DMS53 treated with DMSO at 0.1 percent for 48 hours (cell line): Measurements from ENCODE around the gene RFXANK.
"Not testable (repeated sequence)": the region's sequence is repeated elsewhere in the genome, so short reads cannot be mapped to it uniquely, and the experiment has no call there.

ENCODE experiments used
- DNase-seq: peaks from one replicate; lab custom pipeline; 2025; ENCODE audit not compliant: unreplicated experiment; lab: John Stamatoyannopoulos, UW

RFXANK gene

GRCh38 chr19:19205416-19206410, 13.7 kb downstream of the RFXANK start:
- DNase-seq, result no peak

- no peak for DNase-seq
These were observed 14.9 kb downstream of the RFXANK start for GRCh38 chr19:19206938-19207337.

GRCh38 chr19:19207637-19208572, 15.8 kb downstream of the RFXANK start:
- DNase-seq, result no peak

- DNase-seq, result peak; percentile 53
These were observed 17.3 kb downstream of the RFXANK start for GRCh38 chr19:19209372-19209771.

- no peak for DNase-seq
These were observed 19.7 kb downstream of the RFXANK start, which contains the start of gene NCAN for GRCh38 chr19:19211499-19212420. Gene NCAN (plus strand): TSS chr19:19211958. CDS start chr19:19216954, 4,996 bp downstream.

DNA sequence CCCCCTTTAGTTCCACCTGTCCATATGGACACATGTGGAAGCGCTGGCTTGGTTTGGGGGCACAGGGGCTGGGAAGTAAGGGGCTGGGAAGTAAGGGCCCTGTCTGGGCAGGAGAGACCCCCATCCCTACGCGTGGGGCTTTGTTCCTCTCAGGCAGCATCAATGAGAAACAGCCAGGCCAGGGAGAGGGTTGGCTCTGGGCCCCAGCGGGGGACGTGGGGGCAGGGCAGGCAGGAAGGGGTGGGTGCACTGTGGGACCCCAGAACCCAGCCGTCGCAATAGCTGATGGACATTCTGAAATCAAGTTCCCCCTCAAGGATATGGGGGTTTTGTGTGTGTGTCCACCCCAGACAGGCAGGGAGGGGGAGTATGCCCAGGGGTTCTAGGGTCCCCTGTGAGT, 20.9 kb downstream of the RFXANK start:
- no peak for DNase-seq

GRCh38 chr19:19213426-19214158, 21.5 kb downstream of the RFXANK start:
- no peak for DNase-seq

DNA sequence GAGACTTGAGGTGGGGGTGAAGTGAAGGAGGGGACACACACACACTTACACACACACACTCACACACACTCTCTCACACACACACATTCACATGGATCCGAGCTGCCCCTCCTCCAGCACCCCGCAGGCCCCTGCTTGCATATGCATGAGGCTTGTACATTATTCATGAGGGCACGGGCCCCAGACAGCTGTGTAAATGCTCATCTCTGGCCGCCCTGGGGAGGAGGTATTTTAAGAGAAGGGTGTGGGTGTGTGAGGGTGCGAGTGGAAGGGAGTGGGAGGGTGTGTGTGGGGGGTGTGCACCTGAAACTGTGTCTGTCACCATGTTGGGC, 22.1 kb downstream of the RFXANK start:
- no peak for DNase-seq

GRCh38 chr19:19214892-19215291, 22.8 kb downstream of the RFXANK start:
- no peak for DNase-seq

DNA sequence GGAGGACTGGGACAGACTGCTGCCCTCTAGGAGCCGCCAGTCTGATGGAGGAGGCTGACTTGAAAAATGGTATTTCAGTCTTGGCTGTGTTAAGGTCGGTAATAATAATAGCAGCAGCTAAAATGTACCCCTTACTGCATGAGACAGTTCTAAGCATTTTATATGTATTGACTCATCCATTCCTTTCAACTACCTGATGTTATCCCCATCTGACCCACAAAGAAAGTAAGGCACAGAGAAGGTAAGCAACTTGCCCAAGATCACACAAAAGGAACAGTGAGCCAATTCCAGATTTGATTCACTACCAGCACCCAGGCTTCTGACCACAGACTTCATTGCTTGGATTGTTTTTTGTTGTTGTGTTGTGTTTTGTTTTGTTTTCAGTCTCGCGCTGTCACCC, 23.7 kb downstream of the RFXANK start:
- no peak for DNase-seq

DNA sequence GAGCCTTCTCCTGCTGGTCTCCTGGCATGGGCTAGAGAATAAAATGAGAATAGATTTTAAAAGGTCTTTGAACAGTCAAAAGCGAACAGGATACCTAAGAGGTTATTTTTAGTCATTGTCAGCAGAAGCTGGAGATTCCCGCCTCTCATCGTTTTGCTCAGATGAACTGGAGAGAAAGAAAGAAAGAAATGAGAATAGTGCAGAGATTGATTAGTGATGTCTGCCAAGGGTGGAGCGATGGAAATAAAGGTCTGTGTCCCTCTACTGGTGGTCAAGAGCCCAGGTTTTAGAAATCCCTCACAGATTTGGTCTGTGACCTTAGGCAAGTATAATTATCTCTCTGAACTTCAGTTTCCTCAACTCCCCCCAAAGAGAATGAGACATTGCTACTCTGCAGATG, 25.0 kb downstream of the RFXANK start:
- DNase-seq, result peak; percentile 13

DNA sequence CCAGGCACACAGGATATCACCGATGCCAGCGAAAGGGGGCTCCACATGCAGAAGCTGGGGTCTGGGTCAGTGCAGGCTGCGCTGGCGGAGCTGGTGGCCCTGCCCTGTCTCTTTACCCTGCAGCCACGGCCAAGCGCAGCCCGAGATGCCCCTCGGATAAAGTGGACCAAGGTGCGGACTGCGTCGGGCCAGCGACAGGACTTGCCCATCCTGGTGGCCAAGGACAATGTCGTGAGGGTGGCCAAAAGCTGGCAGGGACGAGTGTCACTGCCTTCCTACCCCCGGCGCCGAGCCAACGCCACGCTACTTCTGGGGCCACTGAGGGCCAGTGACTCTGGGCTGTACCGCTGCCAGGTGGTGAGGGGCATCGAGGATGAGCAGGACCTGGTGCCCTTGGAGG, 26.9 kb downstream of the RFXANK start:
- DNase-seq, result no peak

DNA sequence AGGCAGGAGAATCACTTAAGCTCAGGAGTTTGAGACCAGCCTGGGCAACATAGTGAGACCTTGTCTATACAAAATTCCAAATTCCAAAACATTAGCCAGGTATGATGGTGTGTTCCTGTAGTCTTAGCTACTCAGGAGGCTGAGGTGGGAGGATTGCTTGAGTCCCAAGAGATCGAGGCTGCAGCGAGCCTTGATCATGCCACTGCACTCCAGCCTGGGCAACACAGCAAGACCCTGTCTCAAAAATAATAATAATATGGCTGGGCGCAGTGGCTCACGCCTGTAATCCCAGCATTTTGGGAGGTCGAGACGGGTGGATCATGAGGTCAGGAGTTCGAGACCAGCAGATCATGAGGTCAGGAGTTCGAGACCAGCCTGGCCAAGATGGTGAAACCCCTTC, 28.9 kb downstream of the RFXANK start:
- DNase-seq, result not testable (repeated sequence)

DNA sequence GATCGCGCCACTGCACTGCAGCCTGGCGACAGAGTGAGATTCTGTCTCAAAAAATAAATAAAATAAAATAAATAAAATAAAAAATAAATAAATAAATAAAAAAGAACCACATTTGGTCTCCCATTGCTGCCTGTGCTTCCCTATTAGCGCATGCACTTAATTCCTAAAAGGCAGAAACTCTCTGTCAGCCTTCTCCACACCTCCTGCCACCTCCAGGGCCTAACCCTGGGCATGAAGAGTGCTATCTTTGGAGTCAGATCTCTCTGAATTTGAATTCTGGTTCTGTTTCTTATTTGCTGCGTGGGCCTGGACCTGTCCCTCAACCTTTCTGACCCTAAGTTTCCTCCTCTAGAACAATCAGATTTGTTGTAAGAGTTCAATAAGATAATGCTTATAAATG, 31.0 kb downstream of the RFXANK start:
- no peak for DNase-seq

DNA sequence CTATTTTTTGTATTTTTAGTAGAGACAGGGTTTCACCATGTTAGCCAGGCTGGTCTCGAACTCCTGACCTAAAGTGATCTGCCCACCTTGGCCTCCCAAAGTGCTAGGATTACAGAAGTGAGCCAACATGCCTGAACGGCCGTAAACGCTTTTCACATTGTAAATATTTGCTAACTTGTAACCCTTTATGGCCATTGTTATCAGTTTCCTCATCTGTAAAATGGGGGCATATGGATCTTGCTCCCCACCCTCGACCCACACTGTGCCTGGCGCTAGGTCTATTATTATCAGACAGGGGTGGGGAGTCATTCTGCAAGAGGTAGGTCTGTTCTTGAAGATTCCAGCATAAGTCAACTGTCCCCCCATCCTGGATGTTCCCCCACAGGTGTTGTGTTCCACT, 31.6 kb downstream of the RFXANK start:
- DNase-seq, result no peak

- DNase-seq, result no peak
These were observed 32.2 kb downstream of the RFXANK start for GRCh38 chr19:19224150-19224851.

- DNase-seq, result peak; percentile 65
These were observed 32.9 kb downstream of the RFXANK start for GRCh38 chr19:19224852-19225494.

GRCh38 chr19:19226204-19226603, 34.1 kb downstream of the RFXANK start:
- DNase-seq, result no peak

GRCh38 chr19:19226663-19227062, 34.6 kb downstream of the RFXANK start:
- DNase-seq, result no peak
